Suppressor macrophage treated with lipopolysaccharide for 1 hour (primary cell): ENCODE measurements around the gene CNTNAP2.
"Not testable (repeated sequence)": the region's sequence is repeated elsewhere in the genome, so short reads cannot be mapped to it uniquely, and the experiment has no call there.

Experiments
- DNase-seq, 3 donors: peaks; one replicate each; pipeline ENCODE4 v3.0.0-alpha.2; 2020 to 2022

Gene CNTNAP2

GRCh38 chr7:146905746-146906145 lies 789.1 kb downstream of the CNTNAP2 start:
- not testable (repeated sequence) for DNase-seq

GRCh38 chr7:146922782-146923181 lies 806.2 kb downstream of the CNTNAP2 start:
- no peak for DNase-seq

GRCh38 chr7:146926841-146927240 lies 810.2 kb downstream of the CNTNAP2 start:
- no peak for DNase-seq

- DNase-seq: no peak
These were observed 821.2 kb downstream of the CNTNAP2 start for GRCh38 chr7:146937836-146938235.

GRCh38 chr7:146943483-146943882 lies 826.9 kb downstream of the CNTNAP2 start:
- DNase-seq: no peak

- peak in 2 of 3 donors; percentile 6 to 25 for DNase-seq
These were observed 832.1 kb downstream of the CNTNAP2 start for GRCh38 chr7:146948703-146949102.

GRCh38 chr7:146956321-146956720 lies 839.7 kb downstream of the CNTNAP2 start:
- DNase-seq: no peak

- DNase-seq: no peak
These were observed 840.3 kb downstream of the CNTNAP2 start for GRCh38 chr7:146956853-146957252.

- no peak for DNase-seq
These were observed 844.3 kb downstream of the CNTNAP2 start for GRCh38 chr7:146960773-146961391.

- peak; percentile 61 to 79 (median 69) for DNase-seq
These were observed 845.0 kb downstream of the CNTNAP2 start for GRCh38 chr7:146961617-146962016.

GRCh38 chr7:146966274-146966673 lies 849.7 kb downstream of the CNTNAP2 start:
- DNase-seq: no peak

- no peak for DNase-seq
These were observed 865.9 kb downstream of the CNTNAP2 start for GRCh38 chr7:146982482-146982881.

- DNase-seq: no peak
These were observed 875.0 kb downstream of the CNTNAP2 start for GRCh38 chr7:146991596-146991995.

GRCh38 chr7:146993764-146994163 lies 877.2 kb downstream of the CNTNAP2 start:
- DNase-seq: no peak

GRCh38 chr7:147008530-147008929 lies 891.9 kb downstream of the CNTNAP2 start:
- no peak for DNase-seq

- DNase-seq: no peak
These were observed 896.1 kb downstream of the CNTNAP2 start for GRCh38 chr7:147012666-147013065.

- no peak for DNase-seq
These were observed 897.2 kb downstream of the CNTNAP2 start for GRCh38 chr7:147013825-147014224.

GRCh38 chr7:147014286-147014955 lies 897.8 kb downstream of the CNTNAP2 start:
- DNase-seq: no peak

GRCh38 chr7:147015999-147016398 lies 899.4 kb downstream of the CNTNAP2 start:
- no peak for DNase-seq

- no peak for DNase-seq
These were observed 905.5 kb downstream of the CNTNAP2 start for GRCh38 chr7:147022056-147022455.

GRCh38 chr7:147023440-147023839 lies 906.8 kb downstream of the CNTNAP2 start:
- no peak for DNase-seq

- DNase-seq: no peak
These were observed 913.4 kb downstream of the CNTNAP2 start for GRCh38 chr7:147029953-147030352.

- no peak for DNase-seq
These were observed 917.0 kb downstream of the CNTNAP2 start for GRCh38 chr7:147033641-147034040.

- peak in 1 of 3 donors; percentile 2 for DNase-seq
These were observed 924.8 kb downstream of the CNTNAP2 start for GRCh38 chr7:147041438-147041837.

- DNase-seq: no peak
These were observed 928.3 kb downstream of the CNTNAP2 start for GRCh38 chr7:147044941-147045340.
